Coronary artery (tissue), 2 donors: ENCODE measurements around the gene CLBA1.

Experiments
- DNase-seq: peaks from one replicate; pipeline ENCODE4 v3.0.0-alpha.2; 2017; ENCODE audit warnings: low spot score
- H3K27ac ChIP-seq, 2 donors: fragments of 200-600 bp; sonication (generic); one replicate each; pipeline ENCODE4 v1.5.1; 2016 to 2019
- H3K4me3 ChIP-seq: fragments of 200-600 bp; sonication (generic); 2 replicates; pipeline ENCODE4 v1.5.1; 2016; ENCODE audit warnings: mild to moderate bottlenecking, moderate library complexity
- TF ChIP-seq, protein P1 (sequence below): fragments of 200-600 bp; sonication (generic); IDR thresholded peaks from one replicate; pipeline ENCODE4 v1.5.1; 2019; ENCODE audit warnings: antibody characterized with exemption

The CLBA1 gene

DNA sequence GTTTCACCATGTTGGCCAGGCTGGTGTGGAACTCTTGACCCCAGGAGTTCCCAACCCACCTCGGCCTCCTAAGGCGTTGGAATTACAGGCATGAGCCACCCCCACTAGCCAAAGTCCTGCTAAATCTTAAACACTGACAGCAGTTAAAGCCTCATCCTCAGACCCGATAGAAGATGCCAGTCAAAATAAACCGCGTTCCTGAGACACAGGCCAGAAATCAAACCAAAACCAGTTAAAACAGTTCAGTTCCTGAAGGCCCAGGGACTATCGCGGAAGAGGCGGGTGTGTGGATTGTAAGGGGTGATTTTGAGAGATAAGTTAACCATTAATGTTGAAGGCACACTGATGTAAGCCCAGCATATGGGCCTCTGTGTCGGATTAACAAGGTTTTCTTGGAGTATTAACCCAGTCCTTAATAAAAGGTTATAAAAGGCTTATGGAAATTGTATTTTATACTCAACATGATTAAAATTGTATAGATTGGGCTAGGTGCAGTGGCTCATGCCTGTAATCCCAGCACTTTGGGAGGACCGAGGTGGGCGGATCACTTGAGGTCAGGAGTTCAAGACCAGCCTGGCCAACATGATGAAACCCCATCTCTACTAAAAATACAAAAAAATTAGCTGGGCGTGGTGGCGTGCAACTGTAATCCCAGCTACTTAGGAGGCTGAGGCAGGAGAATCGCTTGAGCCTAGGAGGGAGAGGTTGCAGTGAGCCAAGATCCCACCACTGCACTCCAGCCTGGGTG, 54.0 kb downstream of the CLBA1 start:
- Histone ChIP-seq H3K27ac (no peak overlapping the region), H3K4me3 (no peak overlapping the region)
- DNase-seq: no peak
- TF ChIP-seq, protein P1, sequence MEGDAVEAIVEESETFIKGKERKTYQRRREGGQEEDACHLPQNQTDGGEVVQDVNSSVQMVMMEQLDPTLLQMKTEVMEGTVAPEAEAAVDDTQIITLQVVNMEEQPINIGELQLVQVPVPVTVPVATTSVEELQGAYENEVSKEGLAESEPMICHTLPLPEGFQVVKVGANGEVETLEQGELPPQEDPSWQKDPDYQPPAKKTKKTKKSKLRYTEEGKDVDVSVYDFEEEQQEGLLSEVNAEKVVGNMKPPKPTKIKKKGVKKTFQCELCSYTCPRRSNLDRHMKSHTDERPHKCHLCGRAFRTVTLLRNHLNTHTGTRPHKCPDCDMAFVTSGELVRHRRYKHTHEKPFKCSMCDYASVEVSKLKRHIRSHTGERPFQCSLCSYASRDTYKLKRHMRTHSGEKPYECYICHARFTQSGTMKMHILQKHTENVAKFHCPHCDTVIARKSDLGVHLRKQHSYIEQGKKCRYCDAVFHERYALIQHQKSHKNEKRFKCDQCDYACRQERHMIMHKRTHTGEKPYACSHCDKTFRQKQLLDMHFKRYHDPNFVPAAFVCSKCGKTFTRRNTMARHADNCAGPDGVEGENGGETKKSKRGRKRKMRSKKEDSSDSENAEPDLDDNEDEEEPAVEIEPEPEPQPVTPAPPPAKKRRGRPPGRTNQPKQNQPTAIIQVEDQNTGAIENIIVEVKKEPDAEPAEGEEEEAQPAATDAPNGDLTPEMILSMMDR: no peak

DNA sequence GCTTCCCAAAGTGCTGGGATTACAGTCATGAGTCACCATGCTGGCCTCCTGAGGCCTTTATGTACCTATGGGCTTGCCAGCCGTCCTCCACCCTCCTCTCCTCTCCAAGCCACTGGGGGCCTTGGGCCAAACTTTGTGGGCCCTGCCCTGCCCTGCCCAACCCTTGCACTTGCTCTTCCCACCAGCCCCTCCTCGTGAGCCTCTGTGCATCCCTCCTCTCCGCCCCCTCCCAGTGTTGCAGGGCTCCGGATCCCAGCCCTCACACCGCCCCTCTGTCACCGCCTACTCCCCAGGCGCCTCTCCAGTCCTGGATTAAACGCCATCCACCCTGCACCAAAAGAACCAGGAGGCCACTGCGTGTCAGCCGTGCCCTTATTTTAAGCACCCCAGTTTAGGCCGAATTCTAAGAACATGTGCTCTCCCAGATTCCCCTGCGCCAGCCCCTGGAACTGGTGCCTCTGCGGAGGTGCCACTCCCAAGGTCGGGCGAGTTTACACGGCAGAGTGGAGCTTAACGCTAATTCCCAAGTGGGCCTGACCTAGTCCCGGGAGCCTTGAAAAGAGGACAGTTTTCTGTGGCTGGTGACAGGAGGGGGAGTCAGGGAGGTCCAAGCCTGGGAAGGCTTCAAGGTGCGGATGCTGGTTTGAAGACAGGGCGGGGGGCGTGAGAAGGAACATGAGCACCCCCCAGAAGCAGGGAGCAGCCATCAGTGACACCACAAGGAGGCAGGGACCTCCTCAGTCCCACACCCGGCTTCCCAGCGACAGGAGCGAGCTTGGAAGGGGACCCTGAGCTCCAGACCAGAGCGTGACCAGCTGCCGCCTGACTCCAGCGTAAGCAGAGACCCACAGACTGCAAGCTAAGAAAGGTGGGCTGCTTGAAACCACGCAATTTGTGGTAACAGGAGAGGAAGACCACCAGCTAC, 56.5 kb downstream of the CLBA1 start:
- Histone ChIP-seq H3K27ac (no peak overlapping the region), H3K4me3 (no peak overlapping the region)
- TF ChIP-seq, protein P1: no peak
- DNase-seq: no peak

DNA sequence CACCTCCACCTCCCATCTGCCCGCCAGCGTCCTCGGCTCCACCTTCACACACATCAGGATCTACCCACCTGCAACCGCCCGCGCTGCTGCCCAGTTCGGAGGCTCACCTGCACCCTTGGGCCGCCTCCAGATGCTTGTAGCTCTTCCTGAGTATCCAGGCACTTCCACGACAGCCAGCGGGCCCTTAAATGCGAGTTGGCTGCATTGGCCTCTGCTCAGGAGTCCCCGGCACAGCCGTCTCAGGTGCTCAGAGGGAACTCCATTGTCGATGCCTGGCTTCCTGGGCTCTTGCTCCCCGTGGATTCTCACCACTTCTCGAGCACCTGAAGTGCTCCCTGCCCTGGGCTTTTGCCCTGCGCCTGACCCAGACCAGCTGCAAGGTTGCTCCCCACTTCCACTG, 57.2 kb downstream of the CLBA1 start:
- no peak overlapping the region for H3K27ac ChIP-seq
- DNase-seq: no peak
- TF ChIP-seq, protein P1: no peak
- no peak overlapping the region for H3K4me3 ChIP-seq

DNA sequence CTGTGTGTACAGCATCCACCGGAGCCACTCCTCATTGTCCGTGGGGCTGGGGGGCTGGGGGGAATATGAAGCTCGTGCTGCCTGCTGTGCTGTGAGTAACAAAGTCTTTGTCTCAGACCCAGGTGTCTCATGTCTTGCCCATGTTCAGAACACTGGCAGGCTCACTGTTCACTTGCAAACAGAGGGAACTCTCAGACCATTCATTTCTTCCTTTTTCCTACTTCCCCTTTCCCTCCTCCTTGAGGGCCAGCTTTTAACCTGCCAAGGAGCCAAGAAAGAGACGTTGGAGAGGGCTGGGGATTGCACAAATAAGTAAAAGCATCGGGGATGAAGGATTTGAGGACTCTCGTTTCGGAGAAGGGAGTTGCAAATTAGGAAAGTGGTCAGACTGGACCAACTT, 58.1 kb downstream of the CLBA1 start:
- Histone ChIP-seq H3K4me3 (no peak overlapping the region), H3K27ac (no peak overlapping the region)
- TF ChIP-seq, protein P1: no peak
- no peak for DNase-seq
